Measurements from ENCODE around the gene SUPT7L.

SUPT7L gene

GRCh38 chr2:27663285-27664153 is at the start of gene SUPT7L, which contains the start of gene SLC4A1AP (continued):
- TF ChIP-seq ZNF121 (tag by site-specific recombination; IDR thresholded peaks at IDR 0.05) = no peak
- TF ChIP-seq ZNF843 (tag by site-specific recombination; IDR thresholded peaks at IDR 0.05) = peak; percentile 65; the same call in 1 of the 2 replicates
- TF ChIP-seq ZNF366 (tag by site-specific recombination; conservative IDR thresholded peaks at IDR 0.05) = no peak; the same call in 1 of the 2 replicates
- TF ChIP-seq ZNF571 (tag by site-specific recombination; IDR thresholded peaks at IDR 0.05) = no peak
- peak; percentile 99 for TF ChIP-seq ZNF600 (tag by site-specific recombination; IDR thresholded peaks at IDR 0.05)
- TF ChIP-seq, protein P1, sequence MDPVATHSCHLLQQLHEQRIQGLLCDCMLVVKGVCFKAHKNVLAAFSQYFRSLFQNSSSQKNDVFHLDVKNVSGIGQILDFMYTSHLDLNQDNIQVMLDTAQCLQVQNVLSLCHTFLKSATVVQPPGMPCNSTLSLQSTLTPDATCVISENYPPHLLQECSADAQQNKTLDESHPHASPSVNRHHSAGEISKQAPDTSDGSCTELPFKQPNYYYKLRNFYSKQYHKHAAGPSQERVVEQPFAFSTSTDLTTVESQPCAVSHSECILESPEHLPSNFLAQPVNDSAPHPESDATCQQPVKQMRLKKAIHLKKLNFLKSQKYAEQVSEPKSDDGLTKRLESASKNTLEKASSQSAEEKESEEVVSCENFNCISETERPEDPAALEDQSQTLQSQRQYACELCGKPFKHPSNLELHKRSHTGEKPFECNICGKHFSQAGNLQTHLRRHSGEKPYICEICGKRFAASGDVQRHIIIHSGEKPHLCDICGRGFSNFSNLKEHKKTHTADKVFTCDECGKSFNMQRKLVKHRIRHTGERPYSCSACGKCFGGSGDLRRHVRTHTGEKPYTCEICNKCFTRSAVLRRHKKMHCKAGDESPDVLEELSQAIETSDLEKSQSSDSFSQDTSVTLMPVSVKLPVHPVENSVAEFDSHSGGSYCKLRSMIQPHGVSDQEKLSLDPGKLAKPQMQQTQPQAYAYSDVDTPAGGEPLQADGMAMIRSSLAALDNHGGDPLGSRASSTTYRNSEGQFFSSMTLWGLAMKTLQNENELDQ (tag by site-specific recombination; IDR thresholded peaks at IDR 0.05; ENCODE audit: low read depth) = no peak
- TF ChIP-seq ZNF501 (tag by site-specific recombination; IDR thresholded peaks at IDR 0.05) = peak; percentile 99; the same call in 1 of the 2 replicates
- peak; percentile 98 for TF ChIP-seq YY1 (tag by site-specific recombination; IDR thresholded peaks at IDR 0.05)
- TF ChIP-seq ZNF658 (tag by site-specific recombination; IDR thresholded peaks at IDR 0.05) = no peak
- TF ChIP-seq ZNF426 (tag by site-specific recombination; IDR thresholded peaks at IDR 0.05) = no peak
- TF ChIP-seq ZNF174 (tag by site-specific recombination; IDR thresholded peaks at IDR 0.05) = no peak
- TF ChIP-seq ZNF175 (tag by site-specific recombination; IDR thresholded peaks at IDR 0.05) = no peak
- peak; percentile 90 for TF ChIP-seq ZNF561 (tag by site-specific recombination; IDR thresholded peaks at IDR 0.05; ENCODE audit: borderline replicate concordance)
- TF ChIP-seq, protein P2, sequence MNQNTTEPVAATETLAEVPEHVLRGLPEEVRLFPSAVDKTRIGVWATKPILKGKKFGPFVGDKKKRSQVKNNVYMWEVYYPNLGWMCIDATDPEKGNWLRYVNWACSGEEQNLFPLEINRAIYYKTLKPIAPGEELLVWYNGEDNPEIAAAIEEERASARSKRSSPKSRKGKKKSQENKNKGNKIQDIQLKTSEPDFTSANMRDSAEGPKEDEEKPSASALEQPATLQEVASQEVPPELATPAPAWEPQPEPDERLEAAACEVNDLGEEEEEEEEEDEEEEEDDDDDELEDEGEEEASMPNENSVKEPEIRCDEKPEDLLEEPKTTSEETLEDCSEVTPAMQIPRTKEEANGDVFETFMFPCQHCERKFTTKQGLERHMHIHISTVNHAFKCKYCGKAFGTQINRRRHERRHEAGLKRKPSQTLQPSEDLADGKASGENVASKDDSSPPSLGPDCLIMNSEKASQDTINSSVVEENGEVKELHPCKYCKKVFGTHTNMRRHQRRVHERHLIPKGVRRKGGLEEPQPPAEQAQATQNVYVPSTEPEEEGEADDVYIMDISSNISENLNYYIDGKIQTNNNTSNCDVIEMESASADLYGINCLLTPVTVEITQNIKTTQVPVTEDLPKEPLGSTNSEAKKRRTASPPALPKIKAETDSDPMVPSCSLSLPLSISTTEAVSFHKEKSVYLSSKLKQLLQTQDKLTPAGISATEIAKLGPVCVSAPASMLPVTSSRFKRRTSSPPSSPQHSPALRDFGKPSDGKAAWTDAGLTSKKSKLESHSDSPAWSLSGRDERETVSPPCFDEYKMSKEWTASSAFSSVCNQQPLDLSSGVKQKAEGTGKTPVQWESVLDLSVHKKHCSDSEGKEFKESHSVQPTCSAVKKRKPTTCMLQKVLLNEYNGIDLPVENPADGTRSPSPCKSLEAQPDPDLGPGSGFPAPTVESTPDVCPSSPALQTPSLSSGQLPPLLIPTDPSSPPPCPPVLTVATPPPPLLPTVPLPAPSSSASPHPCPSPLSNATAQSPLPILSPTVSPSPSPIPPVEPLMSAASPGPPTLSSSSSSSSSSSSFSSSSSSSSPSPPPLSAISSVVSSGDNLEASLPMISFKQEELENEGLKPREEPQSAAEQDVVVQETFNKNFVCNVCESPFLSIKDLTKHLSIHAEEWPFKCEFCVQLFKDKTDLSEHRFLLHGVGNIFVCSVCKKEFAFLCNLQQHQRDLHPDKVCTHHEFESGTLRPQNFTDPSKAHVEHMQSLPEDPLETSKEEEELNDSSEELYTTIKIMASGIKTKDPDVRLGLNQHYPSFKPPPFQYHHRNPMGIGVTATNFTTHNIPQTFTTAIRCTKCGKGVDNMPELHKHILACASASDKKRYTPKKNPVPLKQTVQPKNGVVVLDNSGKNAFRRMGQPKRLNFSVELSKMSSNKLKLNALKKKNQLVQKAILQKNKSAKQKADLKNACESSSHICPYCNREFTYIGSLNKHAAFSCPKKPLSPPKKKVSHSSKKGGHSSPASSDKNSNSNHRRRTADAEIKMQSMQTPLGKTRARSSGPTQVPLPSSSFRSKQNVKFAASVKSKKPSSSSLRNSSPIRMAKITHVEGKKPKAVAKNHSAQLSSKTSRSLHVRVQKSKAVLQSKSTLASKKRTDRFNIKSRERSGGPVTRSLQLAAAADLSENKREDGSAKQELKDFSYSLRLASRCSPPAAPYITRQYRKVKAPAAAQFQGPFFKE (tag by site-specific recombination; IDR thresholded peaks at IDR 0.05; ENCODE audit: borderline replicate concordance) = no peak
- no peak for TF ChIP-seq MEIS1 (CRISPR knock-in tag; IDR thresholded peaks at IDR 0.05; ENCODE audit: borderline replicate concordance)
- no peak; the same call in none of the 2 replicates for TF ChIP-seq PRDM10 (tag by site-specific recombination; IDR thresholded peaks at IDR 0.05)
- no peak for TF ChIP-seq ZNF202 (tag by site-specific recombination; IDR thresholded peaks at IDR 0.05; ENCODE audit: borderline replicate concordance)
- no peak for TF ChIP-seq ZNF555 (tag by site-specific recombination; conservative IDR thresholded peaks at IDR 0.05)
- no peak for TF ChIP-seq ZNF274 (IDR thresholded peaks at IDR 0.05; ENCODE audit: low read length)
- TF ChIP-seq ZNF274 (tag by site-specific recombination; IDR thresholded peaks at IDR 0.05; ENCODE audit: borderline replicate concordance) = no peak
- TF ChIP-seq ZNF311 (tag by site-specific recombination; IDR thresholded peaks at IDR 0.05; ENCODE audit: borderline replicate concordance) = no peak
- TF ChIP-seq KLF16 (tag by site-specific recombination; IDR thresholded peaks at IDR 0.05) = peak; percentile 95
- no peak for TF ChIP-seq ZNF707 (tag by site-specific recombination; IDR thresholded peaks at IDR 0.05)
- peak; percentile 63 for TF ChIP-seq PBX3 (CRISPR knock-in tag; IDR thresholded peaks at IDR 0.05)

Data from HEK293 (cell line).